Measurements from ENCODE around the gene BATF.

GRCh38 chr14:75595226-75595625 is 73.0 kb downstream of the BATF start:
- TF ChIP-seq, protein P1, sequence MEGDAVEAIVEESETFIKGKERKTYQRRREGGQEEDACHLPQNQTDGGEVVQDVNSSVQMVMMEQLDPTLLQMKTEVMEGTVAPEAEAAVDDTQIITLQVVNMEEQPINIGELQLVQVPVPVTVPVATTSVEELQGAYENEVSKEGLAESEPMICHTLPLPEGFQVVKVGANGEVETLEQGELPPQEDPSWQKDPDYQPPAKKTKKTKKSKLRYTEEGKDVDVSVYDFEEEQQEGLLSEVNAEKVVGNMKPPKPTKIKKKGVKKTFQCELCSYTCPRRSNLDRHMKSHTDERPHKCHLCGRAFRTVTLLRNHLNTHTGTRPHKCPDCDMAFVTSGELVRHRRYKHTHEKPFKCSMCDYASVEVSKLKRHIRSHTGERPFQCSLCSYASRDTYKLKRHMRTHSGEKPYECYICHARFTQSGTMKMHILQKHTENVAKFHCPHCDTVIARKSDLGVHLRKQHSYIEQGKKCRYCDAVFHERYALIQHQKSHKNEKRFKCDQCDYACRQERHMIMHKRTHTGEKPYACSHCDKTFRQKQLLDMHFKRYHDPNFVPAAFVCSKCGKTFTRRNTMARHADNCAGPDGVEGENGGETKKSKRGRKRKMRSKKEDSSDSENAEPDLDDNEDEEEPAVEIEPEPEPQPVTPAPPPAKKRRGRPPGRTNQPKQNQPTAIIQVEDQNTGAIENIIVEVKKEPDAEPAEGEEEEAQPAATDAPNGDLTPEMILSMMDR (IDR thresholded peaks at IDR 0.05) = no peak
- no peak for TF ChIP-seq POLR2A (IDR thresholded peaks at IDR 0.05)

All from uterus (tissue), 2 donors.